NCI-H524 treated with DMSO at 0.1 percent for 48 hours (cell line): Measurements from ENCODE around the gene SORCS2.

ENCODE experiments used
- DNase-seq: peaks from one replicate; lab custom pipeline; 2025; lab: John Stamatoyannopoulos, UW

Gene SORCS2

GRCh38 chr4:7529368-7530080 is 337.2 kb downstream of the SORCS2 start:
- DNase-seq = no peak

GRCh38 chr4:7530082-7530481 is 337.7 kb downstream of the SORCS2 start:
- no peak for DNase-seq

- no peak for DNase-seq
These were observed 338.7 kb downstream of the SORCS2 start for GRCh38 chr4:7530932-7531639.

- no peak for DNase-seq
These were observed 339.3 kb downstream of the SORCS2 start for GRCh38 chr4:7531640-7531994.

GRCh38 chr4:7532043-7532442 is 339.7 kb downstream of the SORCS2 start:
- DNase-seq = no peak

GRCh38 chr4:7533267-7533666 is 340.9 kb downstream of the SORCS2 start:
- DNase-seq = no peak

- DNase-seq = no peak
These were observed 342.8 kb downstream of the SORCS2 start for GRCh38 chr4:7535094-7535493.

- DNase-seq = no peak
These were observed 343.3 kb downstream of the SORCS2 start for GRCh38 chr4:7535619-7536018.

GRCh38 chr4:7536876-7537275 is 344.5 kb downstream of the SORCS2 start:
- DNase-seq = no peak

- no peak for DNase-seq
These were observed 345.6 kb downstream of the SORCS2 start for GRCh38 chr4:7537853-7538400.

GRCh38 chr4:7538518-7538917 is 346.2 kb downstream of the SORCS2 start:
- no peak for DNase-seq

- DNase-seq = no peak
These were observed 346.8 kb downstream of the SORCS2 start for GRCh38 chr4:7539186-7539585.

GRCh38 chr4:7539659-7540058 is 347.3 kb downstream of the SORCS2 start:
- DNase-seq = no peak

- no peak for DNase-seq
These were observed 347.9 kb downstream of the SORCS2 start for GRCh38 chr4:7540206-7540605.

- no peak for DNase-seq
These were observed 348.5 kb downstream of the SORCS2 start for GRCh38 chr4:7540654-7541413.

- DNase-seq = no peak
These were observed 349.1 kb downstream of the SORCS2 start for GRCh38 chr4:7541414-7541810.

GRCh38 chr4:7542781-7543180 is 350.4 kb downstream of the SORCS2 start:
- DNase-seq = no peak

GRCh38 chr4:7546152-7546808 is 353.9 kb downstream of the SORCS2 start:
- no peak for DNase-seq

GRCh38 chr4:7546809-7547367 is 354.6 kb downstream of the SORCS2 start:
- no peak for DNase-seq

- no peak for DNase-seq
These were observed 355.2 kb downstream of the SORCS2 start for GRCh38 chr4:7547368-7548040.

GRCh38 chr4:7549866-7550265 is 357.5 kb downstream of the SORCS2 start:
- DNase-seq = no peak
